ENCODE data around the gene PEAR1.

DNA sequence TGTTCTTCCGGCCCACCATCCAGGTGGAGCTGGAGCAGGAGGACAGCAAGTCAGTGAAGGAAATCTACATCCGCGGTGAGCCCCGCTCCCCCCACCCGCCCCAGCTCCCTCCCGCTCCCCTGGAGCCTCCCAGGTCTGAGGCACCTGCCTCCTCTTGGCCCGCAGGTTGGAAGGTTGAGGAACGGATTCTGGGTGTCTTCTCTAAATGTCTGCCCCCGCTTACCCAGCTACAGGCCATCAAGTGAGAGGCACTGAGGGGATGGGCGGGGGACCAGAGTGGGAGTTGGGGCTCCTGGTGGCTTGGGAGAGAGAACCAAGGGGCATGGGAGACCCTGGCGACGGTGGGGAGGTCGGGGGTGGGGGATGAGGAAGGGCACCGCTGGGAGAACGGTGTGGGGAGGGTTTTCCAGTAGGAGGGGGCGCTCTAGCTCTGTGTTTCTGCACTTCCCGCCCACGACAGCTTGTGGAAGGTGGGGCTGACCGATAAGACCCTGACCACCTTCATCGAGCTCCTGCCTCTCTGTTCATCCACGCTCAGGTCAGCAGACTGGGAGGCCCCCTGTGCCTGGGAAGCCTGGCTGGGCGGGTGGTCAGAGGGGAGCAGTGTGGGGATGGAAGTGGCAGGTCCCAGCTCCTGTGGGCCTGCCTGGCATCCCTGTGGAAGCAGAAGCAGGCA lies 31.1 kb downstream of the PEAR1 start:
- TF ChIP-seq, protein P1, sequence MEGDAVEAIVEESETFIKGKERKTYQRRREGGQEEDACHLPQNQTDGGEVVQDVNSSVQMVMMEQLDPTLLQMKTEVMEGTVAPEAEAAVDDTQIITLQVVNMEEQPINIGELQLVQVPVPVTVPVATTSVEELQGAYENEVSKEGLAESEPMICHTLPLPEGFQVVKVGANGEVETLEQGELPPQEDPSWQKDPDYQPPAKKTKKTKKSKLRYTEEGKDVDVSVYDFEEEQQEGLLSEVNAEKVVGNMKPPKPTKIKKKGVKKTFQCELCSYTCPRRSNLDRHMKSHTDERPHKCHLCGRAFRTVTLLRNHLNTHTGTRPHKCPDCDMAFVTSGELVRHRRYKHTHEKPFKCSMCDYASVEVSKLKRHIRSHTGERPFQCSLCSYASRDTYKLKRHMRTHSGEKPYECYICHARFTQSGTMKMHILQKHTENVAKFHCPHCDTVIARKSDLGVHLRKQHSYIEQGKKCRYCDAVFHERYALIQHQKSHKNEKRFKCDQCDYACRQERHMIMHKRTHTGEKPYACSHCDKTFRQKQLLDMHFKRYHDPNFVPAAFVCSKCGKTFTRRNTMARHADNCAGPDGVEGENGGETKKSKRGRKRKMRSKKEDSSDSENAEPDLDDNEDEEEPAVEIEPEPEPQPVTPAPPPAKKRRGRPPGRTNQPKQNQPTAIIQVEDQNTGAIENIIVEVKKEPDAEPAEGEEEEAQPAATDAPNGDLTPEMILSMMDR (IDR thresholded peaks at IDR 0.05), result no peak
- TF ChIP-seq EZH2 (IDR thresholded peaks at IDR 0.05; ENCODE audit: borderline replicate concordance, insufficient read depth, low read depth, low read length, poor library complexity, severe bottlenecking), result no peak

Data from B cell (primary cell).